Fibroblast of lung (primary cell): Measurements from ENCODE around the gene ANO2.

Experiments
- EZH2 ChIP-seq: IDR thresholded peaks from 2 replicates; pipeline ENCODE4 v1.5.1; 2012; ENCODE audit warnings: low read length, control low read depth, mild to moderate bottlenecking; ENCODE audit errors: missing control alignments
- TF ChIP-seq, protein P1 (sequence below), 2 donors: IDR thresholded peaks in 1 of 2; conservative IDR thresholded peaks in 1 of 2; 1 replicate in 1 of 2; 2 replicates in 1 of 2; pipeline ENCODE4 v1.5.1; 2011 to 2012; ENCODE audit warnings: low read length in 2 of 2, control low read depth in 1 of 2, inconsistent platforms in 1 of 2, low read depth in 1 of 2, mild to moderate bottlenecking in 1 of 2

DNA sequence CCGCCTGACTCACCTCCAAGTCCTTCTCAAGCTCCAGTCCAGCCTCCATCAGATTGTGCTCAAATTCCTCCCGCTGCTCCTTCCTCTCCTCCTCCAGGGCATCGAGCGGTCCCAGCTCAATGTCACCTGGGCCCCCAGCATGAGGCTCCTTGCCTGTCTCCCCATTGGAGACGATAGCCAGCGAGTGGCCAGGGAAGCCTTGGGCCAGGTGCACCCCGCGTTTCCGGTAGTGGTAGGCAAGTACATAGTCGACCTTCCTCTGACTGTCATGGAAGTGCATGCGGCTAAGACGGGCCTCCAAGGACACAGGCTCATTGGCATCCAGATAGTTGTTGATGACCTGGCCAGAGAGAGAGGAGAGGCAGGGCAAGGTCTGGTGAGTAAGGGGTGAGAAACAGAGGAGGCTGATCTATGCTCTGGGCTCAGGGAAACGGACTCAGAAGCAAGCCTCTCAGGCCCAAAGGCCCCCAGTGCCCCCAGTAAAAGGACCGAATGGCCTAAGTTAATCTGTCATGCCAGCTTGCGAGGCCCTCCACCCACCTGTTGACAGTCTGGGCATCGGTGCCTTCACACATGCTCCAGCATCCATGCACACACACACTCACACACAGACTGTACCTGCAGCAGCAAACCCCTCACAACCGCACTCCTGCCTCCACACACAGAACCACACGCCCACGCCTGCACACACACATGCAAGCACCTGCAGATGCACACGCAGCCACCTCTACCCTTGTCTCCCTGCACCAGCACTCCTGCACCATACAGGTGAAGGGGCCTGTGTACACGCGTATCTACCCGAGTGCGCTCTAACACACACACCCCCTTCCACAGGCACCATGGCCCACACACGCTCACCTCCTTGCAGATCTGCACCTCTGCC, 23.8 kb downstream of the ANO2 start:
- TF ChIP-seq, protein P1, sequence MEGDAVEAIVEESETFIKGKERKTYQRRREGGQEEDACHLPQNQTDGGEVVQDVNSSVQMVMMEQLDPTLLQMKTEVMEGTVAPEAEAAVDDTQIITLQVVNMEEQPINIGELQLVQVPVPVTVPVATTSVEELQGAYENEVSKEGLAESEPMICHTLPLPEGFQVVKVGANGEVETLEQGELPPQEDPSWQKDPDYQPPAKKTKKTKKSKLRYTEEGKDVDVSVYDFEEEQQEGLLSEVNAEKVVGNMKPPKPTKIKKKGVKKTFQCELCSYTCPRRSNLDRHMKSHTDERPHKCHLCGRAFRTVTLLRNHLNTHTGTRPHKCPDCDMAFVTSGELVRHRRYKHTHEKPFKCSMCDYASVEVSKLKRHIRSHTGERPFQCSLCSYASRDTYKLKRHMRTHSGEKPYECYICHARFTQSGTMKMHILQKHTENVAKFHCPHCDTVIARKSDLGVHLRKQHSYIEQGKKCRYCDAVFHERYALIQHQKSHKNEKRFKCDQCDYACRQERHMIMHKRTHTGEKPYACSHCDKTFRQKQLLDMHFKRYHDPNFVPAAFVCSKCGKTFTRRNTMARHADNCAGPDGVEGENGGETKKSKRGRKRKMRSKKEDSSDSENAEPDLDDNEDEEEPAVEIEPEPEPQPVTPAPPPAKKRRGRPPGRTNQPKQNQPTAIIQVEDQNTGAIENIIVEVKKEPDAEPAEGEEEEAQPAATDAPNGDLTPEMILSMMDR (conservative IDR thresholded peaks at IDR 0.05 in 1 of 2, IDR thresholded peaks at IDR 0.05 in 1 of 2; ENCODE audit: low read depth in 1 of 2, low read length in 2 of 2), result no peak
- TF ChIP-seq EZH2, result no peak
